Sigmoid colon (tissue), 4 donors: Measurements from ENCODE around the gene MAS1.

ENCODE experiments used
- EP300 ChIP-seq, 4 donors: sonication (generic); formaldehyde crosslinking; IDR thresholded peaks; one replicate each; pipeline ENCODE4 v1.6.1; 2017; ENCODE audit warnings: antibody characterized with exemption in 4 of 4
- POLR2AphosphoS5 ChIP-seq, 4 donors: sonication (generic); formaldehyde crosslinking; IDR thresholded peaks; one replicate each; pipeline ENCODE4 v1.6.1; 2017; ENCODE audit warnings: antibody characterized with exemption in 4 of 4
- TF ChIP-seq, protein P1 (sequence below), 4 experiments: fragments of 450-650 bp in 3 of 4; fragments of 200-600 bp in 1 of 4; IDR thresholded peaks; one replicate each; pipeline ENCODE4 v1.5.1; 2016 to 2019; ENCODE audit warnings: antibody characterized with exemption in 4 of 4, mild to moderate bottlenecking in 3 of 4, moderate library complexity in 2 of 4

DNA sequence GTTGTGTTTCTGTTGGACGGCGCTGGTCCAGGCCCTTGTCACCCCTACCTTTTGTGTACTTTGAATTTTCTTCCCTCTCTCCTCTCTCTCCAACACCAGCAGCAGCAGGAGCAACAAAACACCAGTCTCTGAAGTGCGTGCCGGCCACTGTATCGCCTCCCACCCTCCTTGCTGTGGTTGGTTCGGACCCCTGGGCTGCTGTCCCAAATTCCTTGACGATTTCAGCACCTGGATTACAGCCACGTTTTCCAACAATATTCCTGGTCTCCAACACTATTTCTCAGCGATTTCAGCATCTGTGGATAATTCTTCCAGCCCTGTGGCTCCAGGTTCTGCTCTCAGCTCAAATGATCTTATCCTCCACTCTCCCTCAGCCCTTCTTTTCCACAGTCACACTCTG lies 11.8 kb downstream of the MAS1 start:
- TF ChIP-seq EP300 (IDR thresholded peaks at IDR 0.05) (no peak), POLR2AphosphoS5 (IDR thresholded peaks at IDR 0.05) (no peak)
- TF ChIP-seq, protein P1, sequence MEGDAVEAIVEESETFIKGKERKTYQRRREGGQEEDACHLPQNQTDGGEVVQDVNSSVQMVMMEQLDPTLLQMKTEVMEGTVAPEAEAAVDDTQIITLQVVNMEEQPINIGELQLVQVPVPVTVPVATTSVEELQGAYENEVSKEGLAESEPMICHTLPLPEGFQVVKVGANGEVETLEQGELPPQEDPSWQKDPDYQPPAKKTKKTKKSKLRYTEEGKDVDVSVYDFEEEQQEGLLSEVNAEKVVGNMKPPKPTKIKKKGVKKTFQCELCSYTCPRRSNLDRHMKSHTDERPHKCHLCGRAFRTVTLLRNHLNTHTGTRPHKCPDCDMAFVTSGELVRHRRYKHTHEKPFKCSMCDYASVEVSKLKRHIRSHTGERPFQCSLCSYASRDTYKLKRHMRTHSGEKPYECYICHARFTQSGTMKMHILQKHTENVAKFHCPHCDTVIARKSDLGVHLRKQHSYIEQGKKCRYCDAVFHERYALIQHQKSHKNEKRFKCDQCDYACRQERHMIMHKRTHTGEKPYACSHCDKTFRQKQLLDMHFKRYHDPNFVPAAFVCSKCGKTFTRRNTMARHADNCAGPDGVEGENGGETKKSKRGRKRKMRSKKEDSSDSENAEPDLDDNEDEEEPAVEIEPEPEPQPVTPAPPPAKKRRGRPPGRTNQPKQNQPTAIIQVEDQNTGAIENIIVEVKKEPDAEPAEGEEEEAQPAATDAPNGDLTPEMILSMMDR (IDR thresholded peaks at IDR 0.05), result no peak
